Ishikawa (cell line): ENCODE data around the gene CDC45.

Experiments used
- CEBPB ChIP-seq: IDR thresholded peaks from 2 replicates; pipeline ENCODE4 v1.6.1; 2012
- CREB1 ChIP-seq: IDR thresholded peaks from 2 replicates; pipeline ENCODE4 v1.6.1; 2012; ENCODE audit warnings: low read depth
- EGR1 ChIP-seq: IDR thresholded peaks from 2 replicates; pipeline ENCODE4 v1.6.1; 2012
- EP300 ChIP-seq: IDR thresholded peaks from 2 replicates; pipeline ENCODE4 v1.6.1; 2012; ENCODE audit warnings: borderline replicate concordance
- MAX ChIP-seq: IDR thresholded peaks from 2 replicates; pipeline ENCODE4 v1.6.1; 2012
- NFIC ChIP-seq: IDR thresholded peaks from 2 replicates; pipeline ENCODE4 v1.6.1; 2012
- RAD21 ChIP-seq: IDR thresholded peaks from 2 replicates; pipeline ENCODE4 v1.6.1; 2012; ENCODE audit warnings: low read depth
- YY1 ChIP-seq: IDR thresholded peaks from 2 replicates; pipeline ENCODE4 v1.6.1; 2012; ENCODE audit warnings: low read depth
- TF ChIP-seq, protein P1 (sequence below): IDR thresholded peaks from 2 replicates; pipeline ENCODE4 v1.6.1; 2012; ENCODE audit warnings: low read depth, mild to moderate bottlenecking

DNA sequence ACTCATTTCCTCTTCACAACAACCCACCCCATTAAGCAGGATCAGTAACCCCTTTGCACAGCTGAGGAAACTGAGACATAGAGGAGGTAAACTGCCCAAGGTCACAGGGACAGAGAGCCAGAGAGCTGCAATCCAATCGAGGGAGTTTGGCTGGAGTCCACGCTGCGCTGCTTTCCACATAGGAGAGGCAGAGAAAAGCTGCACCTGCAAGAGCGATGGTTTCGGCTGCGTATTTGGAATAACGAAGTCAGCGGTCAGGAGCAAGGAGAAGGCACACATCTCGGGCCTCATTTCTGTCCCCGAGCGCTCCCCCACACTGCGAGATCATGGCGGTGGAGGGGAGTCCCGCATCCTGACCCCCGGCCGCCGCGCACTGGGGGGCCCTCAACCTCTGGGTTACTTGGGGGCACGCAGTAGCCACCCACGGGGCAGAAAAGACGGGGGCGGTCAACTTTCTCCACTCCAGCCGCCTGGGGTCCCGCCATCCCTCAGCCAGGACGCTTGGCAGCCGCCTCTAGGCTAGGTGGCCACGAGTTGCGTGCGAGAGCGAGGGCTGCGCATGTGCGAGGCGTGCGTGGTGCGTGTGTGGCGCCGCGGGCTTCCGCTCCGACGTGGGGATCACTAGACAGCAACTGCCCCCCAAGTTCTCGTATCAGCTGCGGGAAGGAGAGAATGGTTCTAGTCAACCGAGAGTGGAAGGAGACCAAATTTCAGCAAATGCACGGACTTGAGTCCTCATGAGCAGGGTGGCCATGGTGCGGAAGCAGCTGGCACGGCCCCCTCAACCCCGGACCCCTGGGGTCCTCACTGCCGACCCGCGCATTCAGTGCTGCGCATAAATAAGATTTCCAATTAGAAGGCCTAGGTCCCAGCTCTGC, 86.8 kb downstream of the CDC45 start:
- no peak for TF ChIP-seq CEBPB
- no peak for TF ChIP-seq YY1
- TF ChIP-seq NFIC = no peak
- no peak for TF ChIP-seq CREB1
- no peak for TF ChIP-seq EP300
- no peak for TF ChIP-seq MAX
- no peak for TF ChIP-seq RAD21
- TF ChIP-seq, protein P1, sequence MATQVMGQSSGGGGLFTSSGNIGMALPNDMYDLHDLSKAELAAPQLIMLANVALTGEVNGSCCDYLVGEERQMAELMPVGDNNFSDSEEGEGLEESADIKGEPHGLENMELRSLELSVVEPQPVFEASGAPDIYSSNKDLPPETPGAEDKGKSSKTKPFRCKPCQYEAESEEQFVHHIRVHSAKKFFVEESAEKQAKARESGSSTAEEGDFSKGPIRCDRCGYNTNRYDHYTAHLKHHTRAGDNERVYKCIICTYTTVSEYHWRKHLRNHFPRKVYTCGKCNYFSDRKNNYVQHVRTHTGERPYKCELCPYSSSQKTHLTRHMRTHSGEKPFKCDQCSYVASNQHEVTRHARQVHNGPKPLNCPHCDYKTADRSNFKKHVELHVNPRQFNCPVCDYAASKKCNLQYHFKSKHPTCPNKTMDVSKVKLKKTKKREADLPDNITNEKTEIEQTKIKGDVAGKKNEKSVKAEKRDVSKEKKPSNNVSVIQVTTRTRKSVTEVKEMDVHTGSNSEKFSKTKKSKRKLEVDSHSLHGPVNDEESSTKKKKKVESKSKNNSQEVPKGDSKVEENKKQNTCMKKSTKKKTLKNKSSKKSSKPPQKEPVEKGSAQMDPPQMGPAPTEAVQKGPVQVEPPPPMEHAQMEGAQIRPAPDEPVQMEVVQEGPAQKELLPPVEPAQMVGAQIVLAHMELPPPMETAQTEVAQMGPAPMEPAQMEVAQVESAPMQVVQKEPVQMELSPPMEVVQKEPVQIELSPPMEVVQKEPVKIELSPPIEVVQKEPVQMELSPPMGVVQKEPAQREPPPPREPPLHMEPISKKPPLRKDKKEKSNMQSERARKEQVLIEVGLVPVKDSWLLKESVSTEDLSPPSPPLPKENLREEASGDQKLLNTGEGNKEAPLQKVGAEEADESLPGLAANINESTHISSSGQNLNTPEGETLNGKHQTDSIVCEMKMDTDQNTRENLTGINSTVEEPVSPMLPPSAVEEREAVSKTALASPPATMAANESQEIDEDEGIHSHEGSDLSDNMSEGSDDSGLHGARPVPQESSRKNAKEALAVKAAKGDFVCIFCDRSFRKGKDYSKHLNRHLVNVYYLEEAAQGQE = no peak
- TF ChIP-seq EGR1 = no peak
